Central memory CD8-positive, alpha-beta T cell (primary cell): ENCODE data around the gene ATP5IF1.

Experiments
- ATAC-seq: fragments of 150-1000 bp; cut with Tn5 transposase; replicated peaks from 2 replicates; pipeline ENCODE4 v1.10.0; 2022; ENCODE audit warnings: mild to moderate bottlenecking, moderate FRiP score, moderate number of reproducible peaks; ENCODE audit not compliant: poor library complexity, severe bottlenecking; ENCODE audit errors: extremely low read depth
- DNase-seq, 2 donors: peaks; one replicate each; pipeline ENCODE4 v3.0.0; 2021; ENCODE audit warnings: low spot score in 2 of 2
- H3K27ac Mint-ChIP-seq: one replicate; pipeline ENCODE4 v1.8.0; 2022; ENCODE audit warnings: low read depth, mild to moderate bottlenecking, moderate library complexity, mixed read lengths
- H3K27me3 Mint-ChIP-seq: one replicate; pipeline ENCODE4 v1.8.0; 2022; ENCODE audit warnings: mixed read lengths
- H3K36me3 Mint-ChIP-seq: one replicate; pipeline ENCODE4 v1.8.0; 2022; ENCODE audit warnings: mild to moderate bottlenecking, moderate library complexity, mixed read lengths; ENCODE audit not compliant: insufficient read depth
- H3K4me1 Mint-ChIP-seq: one replicate; pipeline ENCODE4 v1.8.0; 2022; ENCODE audit warnings: mixed read lengths
- H3K4me3 Mint-ChIP-seq: one replicate; pipeline ENCODE4 v1.8.0; 2022; ENCODE audit warnings: mild to moderate bottlenecking, moderate library complexity, mixed read lengths
- H3K9me3 Mint-ChIP-seq: one replicate; pipeline ENCODE4 v1.8.0; 2022; ENCODE audit warnings: mixed read lengths

Gene ATP5IF1

DNA sequence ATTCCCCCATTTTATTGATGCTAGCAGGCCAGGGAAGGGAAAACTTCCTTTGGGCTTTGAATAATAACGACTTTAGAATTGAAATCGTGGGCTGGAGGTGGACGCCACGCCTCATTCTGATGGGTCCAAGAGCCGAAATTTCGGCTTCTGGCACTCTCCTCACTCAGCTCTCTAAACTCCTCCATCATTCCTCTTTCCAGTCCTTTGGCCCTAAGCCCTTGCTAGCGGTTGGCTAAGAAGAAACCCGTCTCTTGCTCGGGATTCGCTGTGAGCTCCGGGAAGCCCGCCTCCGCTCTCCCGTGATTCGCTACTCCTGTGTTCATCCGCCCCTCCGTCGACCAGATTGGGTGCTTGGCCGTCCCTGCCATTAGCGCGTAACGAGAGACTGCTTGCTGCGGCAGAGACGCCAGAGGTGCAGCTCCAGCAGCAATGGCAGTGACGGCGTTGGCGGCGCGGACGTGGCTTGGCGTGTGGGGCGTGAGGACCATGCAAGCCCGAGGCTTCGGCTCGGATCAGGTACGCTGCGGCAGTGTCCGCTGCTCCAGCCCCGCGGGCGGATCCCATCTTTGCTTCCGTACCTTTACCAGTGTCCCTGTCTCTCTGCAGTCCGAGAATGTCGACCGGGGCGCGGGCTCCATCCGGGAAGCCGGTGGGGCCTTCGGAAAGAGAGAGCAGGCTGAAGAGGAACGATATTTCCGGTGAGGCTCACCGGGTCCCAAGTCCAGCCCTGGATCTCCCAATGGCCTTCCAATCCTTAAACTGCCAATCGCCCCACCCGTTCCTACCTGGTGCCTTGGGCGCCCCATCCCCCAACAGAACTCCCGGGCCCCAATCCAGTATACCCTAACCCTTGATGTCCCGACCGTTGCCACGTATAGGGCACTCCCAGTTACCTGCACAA, at the start of gene ATP5IF1:
ATP5IF1 (plus strand) TSS at position 370 of the 901 bp plus-strand sequence; CDS start at position 430, 60 bp downstream.
- ATAC-seq (peak; percentile 97), DNase-seq (peak; percentile 85 to 92)
- Mint-ChIP-seq H3K27me3 (no peaks in the 10 kb centered on the region), H3K36me3 (peaks cover 13% of the 10 kb centered on the region), H3K27ac (no peak within 1 kb of the TSS), H3K4me1 (peaks cover 13% of the 10 kb centered on the region), H3K4me3 (no peak within 1 kb of the TSS), H3K9me3 (no peaks in the 10 kb centered on the region)

DNA sequence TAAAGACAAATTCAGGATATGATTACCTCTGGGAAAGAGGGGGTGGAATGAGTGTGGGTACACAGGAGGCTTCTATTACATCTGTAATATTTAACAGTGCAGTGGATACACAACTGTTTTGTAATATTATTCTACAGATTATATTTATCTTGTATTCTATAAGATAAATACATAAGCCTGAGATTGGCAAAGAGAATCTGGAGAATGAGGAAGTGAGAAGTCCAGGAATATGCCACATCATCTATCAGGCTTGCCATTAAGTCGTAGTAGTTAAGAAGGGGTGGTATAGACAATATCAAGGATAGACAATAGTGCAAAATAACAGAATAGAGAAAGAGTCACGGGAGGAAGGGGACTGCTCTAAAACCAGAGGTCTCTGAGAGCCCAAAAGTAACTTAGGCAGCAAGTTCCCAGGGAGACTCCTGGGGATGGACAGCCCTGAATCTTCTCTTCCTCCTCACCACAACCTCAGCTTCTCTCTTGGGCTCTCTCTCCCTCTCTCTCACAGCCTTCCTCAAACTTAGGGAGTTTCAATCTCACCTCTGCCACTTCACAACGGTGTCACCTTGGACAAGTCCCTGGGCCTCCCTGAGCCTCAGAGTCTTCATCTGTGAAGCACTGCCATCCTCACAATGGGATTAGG, 45.5 kb upstream of the ATP5IF1 start:
- Mint-ChIP-seq H3K4me3 (no peak overlapping the region), H3K9me3 (no peaks in the 10 kb centered on the region), H3K27me3 (no peaks in the 10 kb centered on the region), H3K36me3 (peaks cover 2% of the 10 kb centered on the region), H3K27ac (no peak overlapping the region), H3K4me1 (peaks cover 8% of the 10 kb centered on the region)
- DNase-seq: no peak
- no peak for ATAC-seq

DNA sequence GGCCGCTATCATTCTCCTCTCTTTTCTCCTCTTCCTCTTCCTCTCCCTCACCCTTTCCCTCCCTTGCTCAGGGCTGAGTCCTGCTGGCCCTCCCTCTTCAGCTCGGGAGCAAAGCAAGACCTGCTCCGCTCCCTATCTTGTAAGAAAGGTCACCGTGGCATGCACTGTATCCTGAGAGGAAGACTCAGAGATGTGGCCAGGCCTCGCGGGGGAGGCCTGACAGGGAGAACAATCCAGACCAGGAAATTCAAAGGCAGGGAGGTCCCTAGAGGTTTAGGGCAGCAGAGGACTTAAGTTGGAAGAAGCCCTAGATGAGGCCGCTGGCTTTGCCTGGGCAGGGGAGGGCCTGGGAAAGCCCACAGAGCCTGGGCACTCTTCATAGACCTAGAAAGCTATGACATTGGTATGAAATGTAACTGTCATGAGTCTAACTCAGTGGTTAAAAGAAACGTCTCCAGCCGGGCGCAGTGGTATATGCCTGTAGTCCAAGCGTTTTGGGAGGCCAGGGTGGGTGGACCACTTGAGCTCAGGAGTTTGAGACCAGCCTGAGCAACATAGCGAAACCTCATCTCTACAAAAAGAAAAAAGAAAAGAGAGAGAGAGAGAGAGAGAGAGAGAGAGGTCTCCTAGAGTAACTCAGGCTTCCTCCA, 44.8 kb upstream of the ATP5IF1 start:
- DNase-seq: no peak
- H3K27ac Mint-ChIP-seq: no peak overlapping the region
- H3K36me3 Mint-ChIP-seq: peaks cover 2% of the 10 kb centered on the region
- no peak for ATAC-seq
- no peak overlapping the region for H3K4me3 Mint-ChIP-seq
- H3K9me3 Mint-ChIP-seq: no peaks in the 10 kb centered on the region
- H3K27me3 Mint-ChIP-seq: no peaks in the 10 kb centered on the region
- H3K4me1 Mint-ChIP-seq: peaks cover 8% of the 10 kb centered on the region

DNA sequence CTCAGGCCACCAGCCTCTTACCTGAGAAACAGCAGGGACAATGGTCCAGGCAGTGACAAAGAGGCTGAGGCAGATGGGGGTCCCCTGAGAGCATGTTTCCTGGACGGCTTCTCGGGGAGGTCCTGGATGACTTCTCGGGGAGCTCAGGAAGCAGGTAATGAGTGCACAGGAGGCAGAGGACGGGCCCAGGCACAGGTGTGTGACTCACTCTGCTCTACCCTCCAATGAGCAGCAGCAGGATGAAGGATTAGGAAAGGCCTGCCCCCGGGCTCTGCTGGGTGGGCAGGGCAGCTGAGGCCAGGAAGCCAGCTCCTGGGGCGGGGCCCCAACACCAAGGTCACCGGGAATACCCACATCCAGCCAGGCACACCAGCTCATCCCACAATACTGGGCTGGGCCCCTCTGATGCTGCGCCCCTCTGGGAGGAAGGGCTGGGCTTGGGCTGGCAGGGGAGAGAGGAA, 42.2 kb upstream of the ATP5IF1 start:
- H3K4me1 Mint-ChIP-seq: peaks cover 26% of the 10 kb centered on the region
- ATAC-seq (no peak), DNase-seq (no peak)
- H3K27me3 Mint-ChIP-seq: no peaks in the 10 kb centered on the region
- no peak overlapping the region for H3K27ac Mint-ChIP-seq
- no peak overlapping the region for H3K4me3 Mint-ChIP-seq
- no peaks in the 10 kb centered on the region for H3K9me3 Mint-ChIP-seq
- H3K36me3 Mint-ChIP-seq: peaks cover 11% of the 10 kb centered on the region

GRCh38 chr1:28194326-28195035, 41.4 kb upstream of the ATP5IF1 start:
- H3K36me3 Mint-ChIP-seq: peaks cover 17% of the 10 kb centered on the region
- H3K27me3 Mint-ChIP-seq: no peaks in the 10 kb centered on the region
- peaks cover 34% of the 10 kb centered on the region for H3K4me1 Mint-ChIP-seq
- DNase-seq (no peak), ATAC-seq (no peak)
- H3K4me3 Mint-ChIP-seq: no peak overlapping the region
- no peak overlapping the region for H3K27ac Mint-ChIP-seq
- peaks cover 4% of the 10 kb centered on the region for H3K9me3 Mint-ChIP-seq

- ATAC-seq (no peak), DNase-seq (no peak)
- H3K27me3 Mint-ChIP-seq: no peaks in the 10 kb centered on the region
- peaks cover 27% of the 10 kb centered on the region for H3K36me3 Mint-ChIP-seq
- peaks cover 5% of the 10 kb centered on the region for H3K9me3 Mint-ChIP-seq
- no peak overlapping the region for H3K27ac Mint-ChIP-seq
- no peak overlapping the region for H3K4me3 Mint-ChIP-seq
- peaks cover 45% of the 10 kb centered on the region for H3K4me1 Mint-ChIP-seq
Measured at GRCh38 chr1:28195780-28196179, 40.1 kb upstream of the ATP5IF1 start.

DNA sequence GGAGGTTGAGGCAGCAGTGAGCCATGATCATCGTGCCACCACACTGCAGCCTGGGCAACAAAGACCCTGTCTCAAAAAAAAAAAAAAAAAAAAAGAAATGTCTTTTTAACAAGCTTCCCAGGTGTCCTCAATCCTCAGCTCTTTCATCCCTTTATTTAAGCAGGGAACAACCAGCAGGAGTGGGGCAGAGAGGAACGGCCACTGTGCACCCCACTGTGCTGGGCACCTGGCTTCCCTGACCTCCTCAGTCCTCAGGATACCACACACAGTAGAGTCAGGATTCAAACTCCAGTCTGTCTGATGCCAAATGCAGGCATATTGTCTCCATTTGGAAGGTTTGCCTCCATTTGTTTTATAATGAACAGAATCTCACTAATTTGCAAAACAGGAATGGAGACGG, 39.6 kb upstream of the ATP5IF1 start:
- Mint-ChIP-seq H3K4me1 (peaks cover 51% of the 10 kb centered on the region), H3K9me3 (peaks cover 5% of the 10 kb centered on the region), H3K36me3 (peaks cover 28% of the 10 kb centered on the region), H3K27ac (no peak overlapping the region), H3K4me3 (peak overlapping the region; percentile 22), H3K27me3 (no peaks in the 10 kb centered on the region)
- ATAC-seq (no peak), DNase-seq (no peak)

DNA sequence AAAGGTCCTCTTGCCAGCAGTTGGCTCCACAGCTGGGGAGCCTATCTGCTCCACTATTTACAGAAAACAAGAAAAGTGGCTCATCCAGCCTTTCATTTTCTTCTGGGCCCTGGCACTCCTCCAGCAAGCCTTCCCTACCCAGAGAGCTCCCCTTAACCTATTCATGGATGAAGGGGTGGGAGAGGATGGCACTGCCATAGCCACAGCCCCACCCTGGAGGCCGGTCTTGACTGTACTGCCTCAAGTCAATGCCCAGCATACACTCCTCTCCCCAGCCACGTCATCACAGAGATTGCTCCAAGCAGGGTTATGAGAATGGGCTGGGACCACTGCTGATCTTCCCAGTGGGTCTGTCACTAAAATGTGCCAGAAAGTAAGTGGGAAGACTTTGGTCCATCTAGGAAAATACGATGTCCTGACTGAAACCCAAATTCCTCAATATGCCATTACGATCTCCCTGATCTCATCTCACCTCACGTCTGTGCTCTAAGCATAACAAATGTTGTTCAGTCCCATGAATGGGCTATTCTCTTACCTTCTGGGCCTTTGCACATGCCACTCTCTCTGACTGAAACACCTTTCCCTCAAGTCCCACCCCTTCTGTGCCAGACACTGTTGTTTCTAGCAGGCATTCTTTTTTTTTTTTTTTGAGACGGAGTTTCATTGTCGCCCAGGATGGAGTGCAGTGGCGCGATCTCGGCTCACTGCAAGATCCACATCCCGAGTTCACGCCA, 38.1 kb upstream of the ATP5IF1 start:
- H3K36me3 Mint-ChIP-seq: peaks cover 30% of the 10 kb centered on the region
- no peaks in the 10 kb centered on the region for H3K27me3 Mint-ChIP-seq
- no peak overlapping the region for H3K27ac Mint-ChIP-seq
- peaks cover 5% of the 10 kb centered on the region for H3K9me3 Mint-ChIP-seq
- ATAC-seq: no peak
- peaks cover 49% of the 10 kb centered on the region for H3K4me1 Mint-ChIP-seq
- no peak for DNase-seq
- no peak overlapping the region for H3K4me3 Mint-ChIP-seq

DNA sequence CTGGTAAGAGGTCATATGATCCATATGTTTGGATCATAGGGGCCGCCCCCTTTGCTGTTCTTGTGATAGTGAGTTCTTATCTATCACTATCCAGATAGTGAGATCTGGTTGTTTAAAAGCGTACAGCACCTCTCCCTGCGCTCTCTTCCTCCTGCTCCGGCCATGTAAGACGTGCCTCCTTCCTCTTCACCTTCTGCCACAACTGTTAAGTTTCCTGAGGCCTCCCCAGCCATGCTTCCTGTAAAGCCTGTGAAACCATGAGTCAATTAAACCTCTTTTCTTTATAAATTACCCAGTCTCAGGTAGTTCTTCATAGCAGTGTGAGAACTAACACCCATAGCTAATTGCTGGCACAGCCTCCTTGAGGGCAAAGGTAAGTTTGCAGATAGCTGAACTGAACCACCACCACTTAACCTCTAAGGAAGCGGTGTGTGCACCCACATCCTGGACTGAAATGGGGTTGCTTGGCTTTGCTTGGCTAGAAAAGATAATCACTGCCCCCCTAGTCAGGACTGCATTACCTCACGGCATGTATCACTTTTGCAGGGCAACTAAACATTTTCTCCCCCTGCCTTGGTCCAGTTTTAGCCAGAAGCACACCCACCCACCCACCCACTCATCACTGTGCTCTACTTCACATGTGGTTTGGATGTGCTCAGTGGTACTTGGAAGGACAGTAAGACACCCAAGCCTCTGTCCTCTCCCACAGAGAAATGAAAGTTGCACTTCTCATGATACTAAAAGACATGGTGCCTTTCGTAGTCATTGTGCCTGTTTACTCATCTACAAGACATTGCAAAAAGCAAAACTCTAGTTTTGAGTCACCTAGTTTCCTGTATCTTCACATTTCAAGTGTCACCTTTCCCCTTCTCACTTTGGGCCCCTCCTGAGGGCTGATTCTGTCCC, 36.3 kb upstream of the ATP5IF1 start:
- Mint-ChIP-seq H3K27ac (peak overlapping the region; percentile 77), H3K27me3 (no peaks in the 10 kb centered on the region), H3K4me1 (peaks cover 47% of the 10 kb centered on the region), H3K9me3 (peaks cover 5% of the 10 kb centered on the region), H3K4me3 (peak overlapping the region; percentile 67), H3K36me3 (peaks cover 40% of the 10 kb centered on the region)
- ATAC-seq: peak; percentile 92
- peak; percentile 54 to 80 for DNase-seq

DNA sequence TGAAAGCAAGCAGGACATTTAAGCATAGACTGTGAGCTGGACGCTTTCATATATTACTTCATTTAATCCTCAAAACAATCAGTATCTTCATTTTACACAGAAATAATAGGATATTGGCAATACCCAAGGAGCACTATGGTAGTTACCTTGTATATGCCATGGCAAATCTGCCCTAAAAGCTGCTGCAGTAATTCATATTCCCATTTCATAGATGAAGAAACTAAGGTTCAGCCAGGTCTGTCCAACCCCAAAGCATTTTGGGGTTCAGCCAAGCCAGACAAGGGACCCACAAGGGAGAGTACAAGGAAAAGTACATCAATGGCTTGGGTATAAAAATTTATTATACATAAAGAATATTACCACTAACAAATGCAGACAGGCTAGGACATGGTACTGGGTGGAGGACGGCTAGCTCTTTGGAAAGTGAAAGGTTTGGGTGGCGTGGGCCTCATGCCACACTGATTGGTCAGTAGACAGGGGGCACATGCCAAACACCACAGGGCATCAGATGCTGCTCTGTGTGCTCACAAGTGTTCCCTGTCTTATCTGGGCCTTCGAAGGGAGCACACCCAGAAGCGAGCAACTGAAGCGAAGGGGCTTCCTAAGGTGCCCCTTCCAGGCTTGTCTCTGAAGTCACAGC, 35.6 kb upstream of the ATP5IF1 start:
- peaks cover 5% of the 10 kb centered on the region for H3K9me3 Mint-ChIP-seq
- no peak for ATAC-seq
- H3K36me3 Mint-ChIP-seq: peaks cover 45% of the 10 kb centered on the region

DNA sequence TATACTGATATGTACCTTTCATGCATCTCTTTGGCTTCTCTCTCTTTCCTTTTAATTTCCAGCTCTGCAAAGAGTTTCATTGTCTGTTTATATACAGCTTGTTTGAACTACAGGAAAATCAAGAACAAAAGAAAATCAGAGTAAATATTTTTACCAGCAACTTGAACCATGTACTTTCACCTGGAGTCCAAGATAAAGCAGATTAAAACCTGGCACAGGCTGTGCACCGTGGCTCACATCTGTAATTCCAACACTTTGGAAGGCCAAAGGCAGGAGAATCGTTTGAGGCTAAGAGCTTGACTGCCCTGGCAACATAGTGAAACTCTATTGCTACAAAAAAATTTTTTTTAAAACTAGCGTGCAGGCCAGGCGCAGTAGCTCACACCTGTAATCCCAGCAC, 30.7 kb upstream of the ATP5IF1 start:
- ATAC-seq: no peak
- H3K27ac Mint-ChIP-seq: no peak overlapping the region
- H3K9me3 Mint-ChIP-seq: no peaks in the 10 kb centered on the region
- no peaks in the 10 kb centered on the region for H3K27me3 Mint-ChIP-seq
- peaks cover 42% of the 10 kb centered on the region for H3K36me3 Mint-ChIP-seq
- no peak for DNase-seq
- no peak overlapping the region for H3K4me3 Mint-ChIP-seq
- peaks cover 27% of the 10 kb centered on the region for H3K4me1 Mint-ChIP-seq

More for the DNA sequence above, 35.6 kb upstream of the ATP5IF1 start:
- Mint-ChIP-seq H3K27ac (peak overlapping the region; percentile 77), H3K27me3 (no peaks in the 10 kb centered on the region), H3K4me1 (peaks cover 47% of the 10 kb centered on the region), H3K4me3 (peak overlapping the region; percentile 67)
- DNase-seq: no peak
